GM12878 (cell line): ENCODE data around the gene WASF1. TPM values are rescaled to one million over a fixed set of nuclear protein-coding genes. Genes with fewer than 3 reads are reported as not detected.

Source experiments
- ATAC-seq: fragments of 200-7000 bp; cut with Tn5 transposase; 3 replicates; pipeline ENCODE4 v1.9.1; 2020; ENCODE audit warnings: mild to moderate bottlenecking, moderate library complexity
- BruUV-seq: library from RNA; stranded (reverse); fragments of 400-500 nt; replicated peaks from 2 replicates; lab custom pipeline; 2021; lab: Mats Ljungman, UMichigan
- CTCF ChIA-PET: fragments of 300-600 bp; sonication (Branson Sonifier 250); formaldehyde crosslinking; extraction: SDS; loops from one replicate; lab custom pipeline; 2021; ENCODE audit warnings: inconsistent platforms; lab: Yijun Ruan, JAX
- POLR2A ChIA-PET: fragments of 350-600 bp; formaldehyde crosslinking; extraction: SDS; loops from one replicate; lab custom pipeline; 2021; ENCODE audit warnings: inconsistent platforms; lab: Charles Lee
- RAD21 ChIA-PET: fragments of 300-600 bp; sonication (Branson Sonifier 250); formaldehyde crosslinking; loops from one replicate; lab custom pipeline; 2023; ENCODE audit warnings: antibody characterized with exemption; ENCODE audit not compliant: unreplicated experiment; lab: Charles Lee
- SMC1A ChIA-PET: fragments of 300-600 bp; sonication (Branson Sonifier 250); formaldehyde crosslinking; loops from one replicate; lab custom pipeline; 2023; ENCODE audit not compliant: unreplicated experiment, uncharacterized antibody; lab: Charles Lee
- DNase-seq: peaks from one replicate; pipeline ENCODE4 v3.0.0-alpha.2; 2011; ENCODE audit warnings: low read depth, low spot score
- FAIRE-seq: peaks from 3 replicates; lab custom pipeline; 2011; peaks lifted over from hg19 to GRCh38; lab: Jason Lieb, UNC
- H2AFZ ChIP-seq: 2 replicates; pipeline ENCODE4 v1.6.0; 2011; ENCODE audit warnings: low read depth, low read length, control low read depth; ENCODE audit not compliant: control insufficient read depth
- H3K27ac ChIP-seq: 2 replicates; pipeline ENCODE4 v1.5.1; 2011; ENCODE audit warnings: control low read depth; ENCODE audit not compliant: control insufficient read depth, insufficient read depth
- H3K27me3 ChIP-seq, 2 experiments: replicated peaks in 1 of 2; 2 replicates each; pipeline versions ENCODE4 v1.6.0 to v1.6.1; 2011; ENCODE audit warnings: low read length in 1 of 2; ENCODE audit not compliant: control insufficient read depth in 2 of 2, insufficient read depth in 2 of 2
- H3K36me3 ChIP-seq, 2 experiments: 2 replicates each; pipeline ENCODE4 v1.5.1; 2011; ENCODE audit warnings: low read length in 1 of 2; ENCODE audit not compliant: control insufficient read depth in 2 of 2, insufficient read depth in 2 of 2
- H3K4me1 ChIP-seq: 2 replicates; pipeline ENCODE4 v1.6.1; 2011; ENCODE audit warnings: mild to moderate bottlenecking, low read length, moderate library complexity, mixed read lengths; ENCODE audit not compliant: control insufficient read depth, insufficient read depth
- H3K4me2 ChIP-seq: 2 replicates; pipeline ENCODE4 v1.6.0; 2011; ENCODE audit warnings: control low read depth; ENCODE audit not compliant: control insufficient read depth, insufficient read depth
- H3K4me3 ChIP-seq: fragments of 200-600 bp; sonication (generic); 2 replicates; pipeline ENCODE4 v1.5.1; 2016
- H3K79me2 ChIP-seq: 2 replicates; pipeline ENCODE4 v1.6.0; 2011; ENCODE audit warnings: low read length; ENCODE audit not compliant: control insufficient read depth, insufficient read depth
- H3K9ac ChIP-seq: 2 replicates; pipeline ENCODE4 v1.8.0; 2011; ENCODE audit warnings: low read length, control low read depth, mixed read lengths; ENCODE audit not compliant: control insufficient read depth, insufficient read depth
- H3K9me3 ChIP-seq: replicated peaks from 3 replicates; pipeline ENCODE4 v1.5.1; 2011; ENCODE audit warnings: mild to moderate bottlenecking, low read length; ENCODE audit not compliant: control insufficient read depth, insufficient read depth
- H4K20me1 ChIP-seq: 2 replicates; pipeline ENCODE4 v1.6.0; 2011; ENCODE audit not compliant: control insufficient read depth, insufficient read depth
- CHD4 ChIP-seq: fragments of 200-600 bp; sonication (generic); IDR thresholded peaks from 2 replicates; pipeline ENCODE4 v1.6.1; 2016; ENCODE audit warnings: mild to moderate bottlenecking
- DPF2 ChIP-seq: fragments of 450-650 bp; IDR thresholded peaks from 2 replicates; pipeline ENCODE4 v1.6.1; 2017; ENCODE audit warnings: mild to moderate bottlenecking
- FOXM1 ChIP-seq: IDR thresholded peaks from 2 replicates; pipeline ENCODE4 v1.6.1; 2012; ENCODE audit warnings: low read depth, mild to moderate bottlenecking, inconsistent platforms, low read length, moderate library complexity
- IKZF1 ChIP-seq: fragments of 450-650 bp; conservative IDR thresholded peaks from 2 replicates; pipeline ENCODE4 v1.6.1; 2017; ENCODE audit warnings: antibody characterized with exemption, mild to moderate bottlenecking
- IRF4 ChIP-seq: IDR thresholded peaks from 2 replicates; pipeline ENCODE4 v1.6.1; 2011; ENCODE audit warnings: low read depth, low read length
- LARP7 ChIP-seq: fragments of 450-650 bp; IDR thresholded peaks from 2 replicates; pipeline ENCODE4 v1.6.1; 2017; ENCODE audit warnings: mild to moderate bottlenecking
- MYB ChIP-seq: fragments of 150-350 bp; IDR thresholded peaks from 2 replicates; pipeline ENCODE4 v1.6.1; 2014; ENCODE audit warnings: mild to moderate bottlenecking, low read depth, low read length, borderline replicate concordance
- SIX5 ChIP-seq: IDR thresholded peaks from 2 replicates; pipeline ENCODE4 v1.6.1; 2011; ENCODE audit warnings: mild to moderate bottlenecking, low read depth, low read length, moderate library complexity; ENCODE audit not compliant: severe bottlenecking
- TCF12 ChIP-seq: IDR thresholded peaks from 2 replicates; pipeline ENCODE4 v1.6.1; 2011; ENCODE audit warnings: low read depth, mild to moderate bottlenecking, low read length
- ZNF207 ChIP-seq: fragments of 450-650 bp; IDR thresholded peaks from 2 replicates; pipeline ENCODE4 v1.6.1; 2014; ENCODE audit warnings: antibody characterized with exemption, mild to moderate bottlenecking, borderline replicate concordance
- ZZZ3 ChIP-seq: IDR thresholded peaks from 2 replicates; pipeline ENCODE4 v1.6.1; 2011; ENCODE audit warnings: low read depth; ENCODE audit not compliant: control insufficient read depth, insufficient read length
- WGBS: methylation state at CpG from one replicate; pipeline ENCODE4 v1.1.6; 2016; ENCODE audit warnings: low lambda C conversion rate; ENCODE audit not compliant: insufficient replicate concordance, insufficient coverage; ENCODE audit errors: missing lambda C conversion rate; 5-methylcytosine and 5-hydroxymethylcytosine counted together
- in situ Hi-C: fragments of 300-500 bp; cut with MboI; formaldehyde crosslinking; loops from 9 replicates; pipeline ENCODE4 v1.14.3; 2018; ENCODE audit warnings: mixed read lengths
- intact Hi-C: fragments of 100-400 bp; cut with micrococcal nuclease; formaldehyde crosslinking; loops from one replicate; pipeline ENCODE4 v1.14.2; 2022; ENCODE audit not compliant: unreplicated experiment
- polyA plus RNA-seq, 11 experiments: library from polyadenylated mRNA; depleted of rRNA in 4 of 11; unstranded in 6 of 11; stranded (reverse) in 5 of 11; fragments of >200 nt; fragmentation: Nextera tagmentation in 4 of 11; fragmentation: Illumina TruSeq in 1 of 11; extraction: Ambion mirVana in 4 of 11; extraction: Trizol in 1 of 11; gene quantifications; 1 replicate in 1 of 11; 2 replicates in 10 of 11; pipeline versions ENCODE4 v1.2.1 to v1.2.3, GENCODE V29; 2011 to 2016; ENCODE audit warnings: inconsistent platforms in 2 of 11, missing spikeins in 2 of 11, low read depth in 1 of 11
- total RNA-seq, 4 experiments: library from RNA; depleted of rRNA in 3 of 4; stranded (reverse); fragments of >200 nt in 3 of 4; fragmentation: Illumina TruSeq in 1 of 4; extraction: Trizol in 1 of 4; gene quantifications; 2 replicates each; pipeline versions ENCODE4 v1.2.1 to v1.2.3, GENCODE V29; 2013 to 2021
- TF ChIP-seq, protein P1 (sequence below): IDR thresholded peaks from 2 replicates; pipeline ENCODE4 v1.6.1; 2011; ENCODE audit warnings: borderline replicate concordance, low read depth, mild to moderate bottlenecking, moderate library complexity, mixed read lengths, low read length; ENCODE audit not compliant: insufficient read depth; ENCODE audit errors: extremely low read length
- TF ChIP-seq, protein P2 (sequence below): fragments of 450-650 bp; formaldehyde crosslinking; IDR thresholded peaks from 2 replicates; pipeline ENCODE4 v1.4.0; 2022; ENCODE audit warnings: mild to moderate bottlenecking, moderate library complexity

WASF1 gene
- total and polyA plus RNA-seq, 10 of the 15 experiments (the other 5 are each of a cell fraction or from before 2014, with no cell fraction given) = 1.3 to 10.2 (median 4.5) TPM

DNA sequence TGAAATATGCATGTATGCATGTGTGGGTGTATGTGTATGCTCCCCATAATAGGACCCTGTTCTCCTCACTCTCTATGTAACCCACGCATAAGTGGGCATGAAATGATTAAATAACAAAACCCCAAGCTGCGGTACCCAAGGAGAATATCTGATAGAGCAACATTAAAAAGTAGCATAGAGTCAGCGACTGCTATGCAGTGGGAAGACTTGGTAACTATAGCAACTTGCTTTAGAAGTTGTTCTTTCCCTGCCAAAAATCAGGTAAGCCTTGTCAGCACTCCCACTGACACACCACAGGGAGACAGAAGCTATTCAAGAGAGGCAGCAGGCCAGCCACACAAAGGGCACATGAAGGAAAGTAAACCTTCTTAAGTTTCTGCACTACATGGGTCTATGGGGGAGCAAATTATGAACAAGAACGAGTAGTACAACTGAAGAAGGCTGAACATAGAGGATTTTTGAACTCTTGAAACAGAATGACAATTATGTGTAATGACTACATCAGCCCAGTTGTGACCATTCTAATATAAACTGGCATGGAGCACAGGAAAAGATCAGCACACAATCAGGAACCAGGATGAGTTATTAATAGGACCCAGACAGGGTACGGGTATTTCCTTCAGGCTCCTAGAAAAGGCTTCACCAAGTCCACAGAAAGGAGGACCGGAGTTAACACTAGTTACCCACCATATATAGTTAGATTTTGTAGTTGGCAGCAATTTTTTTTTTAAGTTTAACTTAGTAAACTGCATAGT, 111.5 kb downstream of the WASF1 start (continued):
- TF ChIP-seq IRF4 (no peak), FOXM1 (no peak), IKZF1 (no peak), DPF2 (no peak), ZNF207 (no peak)
- TF ChIP-seq, protein P1, sequence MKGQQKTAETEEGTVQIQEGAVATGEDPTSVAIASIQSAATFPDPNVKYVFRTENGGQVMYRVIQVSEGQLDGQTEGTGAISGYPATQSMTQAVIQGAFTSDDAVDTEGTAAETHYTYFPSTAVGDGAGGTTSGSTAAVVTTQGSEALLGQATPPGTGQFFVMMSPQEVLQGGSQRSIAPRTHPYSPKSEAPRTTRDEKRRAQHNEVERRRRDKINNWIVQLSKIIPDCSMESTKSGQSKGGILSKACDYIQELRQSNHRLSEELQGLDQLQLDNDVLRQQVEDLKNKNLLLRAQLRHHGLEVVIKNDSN = no peak
- TF ChIP-seq, all 136 proteins: peak for 0

DNA sequence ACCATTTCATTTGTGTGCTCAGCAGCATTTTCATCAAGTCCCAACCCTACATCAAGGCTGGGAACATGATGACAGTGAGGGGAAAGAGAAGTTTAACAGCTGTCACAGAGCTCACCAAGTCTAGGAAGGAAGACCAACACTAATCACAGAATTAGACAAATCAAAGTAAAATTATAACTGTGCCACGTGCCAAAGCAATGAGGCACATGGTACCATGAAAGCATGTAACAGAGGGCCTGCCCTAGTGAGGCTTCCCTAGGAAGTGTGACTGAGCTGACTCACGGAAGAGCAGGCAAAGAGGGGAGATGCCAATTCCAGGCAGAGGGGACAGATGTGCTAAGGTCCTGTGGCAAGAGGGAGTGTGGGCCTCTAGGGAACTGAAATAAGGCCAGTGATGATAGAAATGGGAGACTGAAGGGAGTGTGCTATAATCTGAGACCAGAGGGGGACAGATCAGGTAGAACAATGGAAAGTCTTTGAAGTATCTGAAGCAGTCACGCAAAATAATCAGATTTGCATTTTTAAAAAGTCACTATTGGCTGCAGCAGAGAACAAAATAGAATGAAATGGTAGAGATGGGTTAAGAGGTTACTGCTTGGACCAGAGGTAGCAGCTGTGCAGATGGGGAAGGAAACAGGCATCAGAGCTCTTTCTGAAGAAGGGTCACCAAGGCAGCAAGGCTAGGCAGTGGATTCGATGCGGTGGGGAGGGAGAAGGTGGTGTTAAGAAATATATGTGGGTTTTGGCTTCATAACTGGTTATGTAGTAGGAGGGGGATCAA, 114.5 kb downstream of the WASF1 start:
- ChIA-PET CTCF (interaction anchor here (0.5 kb wide), 1 partner anchor 880 kb away, joined by 3 read pairs; no protein-coding TSS in a partner anchor), SMC1A (no interaction called here), RAD21 (interaction anchor here (1.6 kb wide), 1 partner anchor 26 kb away, joined by 5 read pairs; no protein-coding TSS in a partner anchor), POLR2A (no interaction called here)
- H3K4me3 ChIP-seq = no peak overlapping the region
- WGBS = 29% methylated on average over 5 of the region's 5 CpGs
- no peak overlapping the region for H3K4me2 ChIP-seq
- no peak overlapping the region for H3K9ac ChIP-seq
- H3K9me3 ChIP-seq = no peaks in the 10 kb centered on the region
- no peak for TF ChIP-seq LARP7
- no peak for TF ChIP-seq TCF12
- TF ChIP-seq, protein P2, sequence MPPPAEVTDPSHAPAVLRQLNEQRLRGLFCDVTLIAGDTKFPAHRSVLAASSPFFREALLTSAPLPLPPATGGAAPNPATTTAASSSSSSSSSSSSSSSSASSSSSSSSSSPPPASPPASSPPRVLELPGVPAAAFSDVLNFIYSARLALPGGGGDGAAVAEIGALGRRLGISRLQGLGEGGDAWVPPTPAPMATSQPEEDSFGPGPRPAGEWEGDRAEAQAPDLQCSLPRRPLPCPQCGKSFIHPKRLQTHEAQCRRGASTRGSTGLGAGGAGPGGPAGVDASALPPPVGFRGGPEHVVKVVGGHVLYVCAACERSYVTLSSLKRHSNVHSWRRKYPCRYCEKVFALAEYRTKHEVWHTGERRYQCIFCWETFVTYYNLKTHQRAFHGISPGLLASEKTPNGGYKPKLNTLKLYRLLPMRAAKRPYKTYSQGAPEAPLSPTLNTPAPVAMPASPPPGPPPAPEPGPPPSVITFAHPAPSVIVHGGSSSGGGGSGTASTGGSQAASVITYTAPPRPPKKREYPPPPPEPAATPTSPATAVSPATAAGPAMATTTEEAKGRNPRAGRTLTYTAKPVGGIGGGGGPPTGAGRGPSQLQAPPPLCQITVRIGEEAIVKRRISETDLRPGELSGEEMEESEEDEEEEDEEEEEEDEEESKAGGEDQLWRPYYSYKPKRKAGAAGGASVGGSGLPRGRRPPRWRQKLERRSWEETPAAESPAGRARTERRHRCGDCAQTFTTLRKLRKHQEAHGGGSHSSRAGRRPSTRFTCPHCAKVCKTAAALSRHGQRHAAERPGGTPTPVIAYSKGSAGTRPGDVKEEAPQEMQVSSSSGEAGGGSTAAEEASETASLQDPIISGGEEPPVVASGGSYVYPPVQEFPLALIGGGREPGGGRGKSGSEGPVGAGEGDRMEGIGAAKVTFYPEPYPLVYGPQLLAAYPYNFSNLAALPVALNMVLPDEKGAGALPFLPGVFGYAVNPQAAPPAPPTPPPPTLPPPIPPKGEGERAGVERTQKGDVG = no peak
- TF ChIP-seq CHD4 = no peak
- TF ChIP-seq SIX5 = no peak
- TF ChIP-seq ZZZ3 = no peak
- TF ChIP-seq MYB = no peak
- H4K20me1 ChIP-seq = no peaks in the 10 kb centered on the region
- BruUV-seq = no TSS peak
- no peaks in the 10 kb centered on the region; a peak in 1 of 4 replicates for H3K27me3 ChIP-seq
- no peak for DNase-seq
- peaks cover 11% of the 10 kb centered on the region; the same call in 1 of the 2 replicates for H3K4me1 ChIP-seq
- H3K79me2 ChIP-seq = no peaks in the 10 kb centered on the region
- ATAC-seq = no peak
- H3K27ac ChIP-seq = no peak overlapping the region
- in situ Hi-C loops = no loop called here
- FAIRE-seq = no peak
- H2AFZ ChIP-seq = peak overlapping the region; percentile 16; the same call in 1 of the 2 replicates
- intact Hi-C loops = loop anchor here (2.0 kb wide), 1 partner anchor 36 kb away; no protein-coding TSS in a partner anchor
- H3K36me3 ChIP-seq = no peaks in the 10 kb centered on the region
